SK-N-SH (cell line): ENCODE measurements around the gene MDM1. TPM values are rescaled to one million over a fixed set of nuclear protein-coding genes. Genes with fewer than 3 reads are reported as not detected.

Experiments
- CTCF ChIA-PET: fragments of 300-600, 350-600 bp; formaldehyde crosslinking; extraction: SDS; loops from one replicate; lab custom pipeline; 2021; lab: Yijun Ruan, JAX
- POLR2A ChIA-PET: fragments of 350-600 bp; sonication (Branson Sonifier 250); formaldehyde crosslinking; extraction: SDS; loops from one replicate; lab custom pipeline; 2020; ENCODE audit warnings: antibody characterized with exemption, inconsistent platforms; lab: Yijun Ruan, JAX
- DNase-seq: peaks from one replicate; pipeline ENCODE4 v3.0.0; 2012
- H2AFZ ChIP-seq: fragments of 200-600 bp; sonication (generic); 2 replicates; pipeline ENCODE4 v1.8.1; 2016; ENCODE audit warnings: antibody characterized with exemption, mild to moderate bottlenecking, low read depth
- H3F3A ChIP-seq: fragments of 200-600 bp; sonication (generic); replicated peaks from 2 replicates; pipeline ENCODE3; 2016; ENCODE audit warnings: antibody characterized with exemption, mild to moderate bottlenecking; ENCODE audit not compliant: insufficient read depth
- H3K27ac ChIP-seq, 2 experiments: fragments of 200-500 bp in 1 of 2; fragments of 200-600 bp in 1 of 2; sonication (Bioruptor generic) in 1 of 2; sonication (generic), shearing (Covaris generic) in 1 of 2; 2 replicates each; pipeline versions ENCODE4 v1.5.1 to v1.6.1; 2014 to 2016; ENCODE audit warnings: low read depth in 2 of 2, inconsistent platforms in 1 of 2, low read length in 1 of 2, mild to moderate bottlenecking in 1 of 2, mixed read lengths in 1 of 2
- H3K27me3 ChIP-seq: fragments of 200-600 bp; sonication (generic), shearing (Covaris generic); 2 replicates; pipeline ENCODE4 v1.6.1; 2016; ENCODE audit warnings: mixed run types; ENCODE audit not compliant: insufficient read depth
- H3K36me3 ChIP-seq, 2 experiments: fragments of 200-500 bp in 1 of 2; fragments of 200-600 bp in 1 of 2; sonication (Bioruptor generic) in 1 of 2; sonication (generic) in 1 of 2; replicated peaks in 1 of 2; 2 replicates each; pipeline versions ENCODE3 to v1.5.1; 2014 to 2016; ENCODE audit warnings: low read length in 1 of 2, mild to moderate bottlenecking in 1 of 2; ENCODE audit not compliant: insufficient read depth in 2 of 2, control insufficient read depth in 1 of 2
- H3K4me1 ChIP-seq, 2 experiments: fragments of 200-500 bp in 1 of 2; fragments of 200-600 bp in 1 of 2; sonication (Bioruptor generic) in 1 of 2; sonication (generic), shearing (Covaris generic) in 1 of 2; 2 replicates each; pipeline versions ENCODE4 v1.5.1 to v1.6.1; 2014 to 2016; ENCODE audit warnings: low read depth in 1 of 2, low read length in 1 of 2, mixed run types in 1 of 2; ENCODE audit not compliant: insufficient read depth in 2 of 2, control insufficient read depth in 1 of 2
- H3K4me2 ChIP-seq: fragments of 200-600 bp; sonication (generic), shearing (Covaris generic); 2 replicates; pipeline ENCODE4 v1.6.1; 2017; ENCODE audit warnings: mixed run types
- H3K4me3 ChIP-seq, 2 experiments: fragments of 200-500 bp in 1 of 2; fragments of 200-600 bp in 1 of 2; sonication (Bioruptor generic) in 1 of 2; sonication (generic), shearing (Covaris generic) in 1 of 2; 2 replicates each; pipeline versions ENCODE4 v1.5.1 to v1.8.1; 2014 to 2016; ENCODE audit warnings: low read depth in 2 of 2, inconsistent platforms in 1 of 2, low read length in 1 of 2, mild to moderate bottlenecking in 1 of 2, mixed read lengths in 1 of 2, moderate library complexity in 1 of 2
- H3K79me2 ChIP-seq: fragments of 200-600 bp; sonication (generic); 2 replicates; pipeline ENCODE4 v1.8.1; 2017; ENCODE audit warnings: mild to moderate bottlenecking; ENCODE audit not compliant: insufficient read depth
- H3K9ac ChIP-seq: fragments of 200-600 bp; sonication (generic); 2 replicates; pipeline ENCODE4 v1.6.1; 2017; ENCODE audit warnings: mixed run types
- H3K9me2 ChIP-seq: fragments of 200-600 bp; sonication (generic); 2 replicates; pipeline ENCODE4 v1.6.1; 2017; ENCODE audit warnings: mixed run types
- H3K9me3 ChIP-seq: fragments of 200-600 bp; sonication (generic); 2 replicates; pipeline ENCODE4 v1.6.1; 2017; ENCODE audit warnings: mixed run types, mild to moderate bottlenecking, moderate library complexity
- H4K20me1 ChIP-seq: fragments of 200-600 bp; sonication (generic); 2 replicates; pipeline ENCODE4 v1.6.1; 2017; ENCODE audit warnings: mild to moderate bottlenecking, mixed run types; ENCODE audit not compliant: insufficient read depth
- ELF1 ChIP-seq: IDR thresholded peaks from 2 replicates; pipeline ENCODE4 v1.4.0; 2012
- FOXJ3 ChIP-seq: sonication (generic); formaldehyde crosslinking; IDR thresholded peaks from 2 replicates; pipeline ENCODE4 v1.5.1; 2020; ENCODE audit warnings: mild to moderate bottlenecking, missing genetic modification reagents
- MXI1 ChIP-seq: IDR thresholded peaks from 2 replicates; pipeline ENCODE4 v1.6.1; 2012; ENCODE audit warnings: mild to moderate bottlenecking, low read depth, low read length, improper control_type of control experiment
- NRF1 ChIP-seq: IDR thresholded peaks from 2 replicates; pipeline ENCODE4 v1.6.1; 2012; ENCODE audit warnings: low read depth, mild to moderate bottlenecking, low read length
- RAD21 ChIP-seq: IDR thresholded peaks from 2 replicates; pipeline ENCODE4 v1.6.1; 2012; ENCODE audit warnings: mild to moderate bottlenecking, low read length
- RCOR1 ChIP-seq: fragments of 150-350 bp; IDR thresholded peaks from 2 replicates; pipeline ENCODE4 v1.6.1; 2017; ENCODE audit warnings: antibody characterized with exemption, low read length
- TCF12 ChIP-seq: IDR thresholded peaks from 2 replicates; pipeline ENCODE4 v1.4.0; 2012
- YY1 ChIP-seq: IDR thresholded peaks from 2 replicates; pipeline ENCODE4 v1.4.0; 2012; ENCODE audit warnings: low read depth, mild to moderate bottlenecking
- ZBTB33 ChIP-seq: IDR thresholded peaks from 2 replicates; pipeline ENCODE4 v1.4.0; 2012; ENCODE audit warnings: low read depth, borderline replicate concordance
- WGBS: methylation state at CpG from one replicate; pipeline ENCODE4 v1.1.6; 2017; ENCODE audit warnings: low lambda C conversion rate; 5-methylcytosine and 5-hydroxymethylcytosine counted together
- polyA plus RNA-seq, 3 experiments: library from polyadenylated mRNA; depleted of rRNA; stranded (reverse); fragments of >200 nt; gene quantifications; 2 replicates each; pipeline ENCODE4 v1.2.3, GENCODE V29; 2012
- TF ChIP-seq, protein P1 (sequence below): IDR thresholded peaks from 2 replicates; pipeline ENCODE4; 2012

The MDM1 gene
- polyA plus RNA-seq, 1 of the 3 experiments (the other 2 are of a cell fraction), result 7.4 TPM

- Histone ChIP-seq H3F3A (peaks cover 18% of the 10 kb centered on the region), H3K9ac (no peak overlapping the region), H3K79me2 (no peaks in the 10 kb centered on the region), H2AFZ (no peak overlapping the region), H3K4me3 (no peak overlapping the region), H3K4me1 (peaks cover 0 to 5% of the 10 kb centered on the region in 2 experiments; a peak in 1 of 4 replicates), H3K4me2 (no peak overlapping the region), H3K9me2 (no peaks in the 10 kb centered on the region), H3K36me3 (peaks cover 10 to 54% of the 10 kb centered on the region in 2 experiments), H4K20me1 (no peaks in the 10 kb centered on the region), H3K27ac (no peak overlapping the region; a peak in 1 of 4 replicates), H3K27me3 (no peaks in the 10 kb centered on the region), H3K9me3 (no peaks in the 10 kb centered on the region)
- CTCF ChIA-PET, result no interaction called here
- POLR2A ChIA-PET, result no interaction called here
- no peak for DNase-seq
- TF ChIP-seq FOXJ3 (CRISPR knock-in tag), result no peak
- no peak for TF ChIP-seq RAD21
- TF ChIP-seq YY1, result no peak
- no peak for TF ChIP-seq NRF1
- no peak for TF ChIP-seq MXI1
- WGBS, result 100% methylated on average over 1 of the region's 1 CpG
Measured at GRCh38 chr12:68306564-68306963, 25.6 kb downstream of the MDM1 start.

- TF ChIP-seq ELF1 (no peak), RCOR1 (no peak), ZBTB33 (no peak), TCF12 (no peak)
- TF ChIP-seq, protein P1, sequence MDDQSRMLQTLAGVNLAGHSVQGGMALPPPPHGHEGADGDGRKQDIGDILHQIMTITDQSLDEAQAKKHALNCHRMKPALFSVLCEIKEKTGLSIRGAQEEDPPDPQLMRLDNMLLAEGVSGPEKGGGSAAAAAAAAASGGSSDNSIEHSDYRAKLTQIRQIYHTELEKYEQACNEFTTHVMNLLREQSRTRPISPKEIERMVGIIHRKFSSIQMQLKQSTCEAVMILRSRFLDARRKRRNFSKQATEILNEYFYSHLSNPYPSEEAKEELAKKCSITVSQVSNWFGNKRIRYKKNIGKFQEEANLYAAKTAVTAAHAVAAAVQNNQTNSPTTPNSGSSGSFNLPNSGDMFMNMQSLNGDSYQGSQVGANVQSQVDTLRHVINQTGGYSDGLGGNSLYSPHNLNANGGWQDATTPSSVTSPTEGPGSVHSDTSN, result no peak
Measured at GRCh38 chr12:68305278-68305677, 26.9 kb downstream of the MDM1 start.

More at GRCh38 chr12:68305278-68305677, 26.9 kb downstream of the MDM1 start:
- peaks cover 12 to 63% of the 10 kb centered on the region in 2 experiments for H3K36me3 ChIP-seq
- no peak overlapping the region for H2AFZ ChIP-seq
- peaks cover 0 to 5% of the 10 kb centered on the region in 2 experiments; a peak in 1 of 4 replicates for H3K4me1 ChIP-seq
- no peak for DNase-seq
- ChIA-PET CTCF (interaction anchor here (0.9 kb wide), 1 partner anchor 83 kb away, joined by 3 read pairs; no protein-coding TSS in a partner anchor), POLR2A (no interaction called here)
- no peak overlapping the region for H3K4me3 ChIP-seq
- WGBS, result 83% methylated on average over 3 of the region's 3 CpGs
- no peaks in the 10 kb centered on the region for H3K9me2 ChIP-seq
- peaks cover 11% of the 10 kb centered on the region for H3F3A ChIP-seq
- no peak overlapping the region for H3K9ac ChIP-seq
- H3K79me2 ChIP-seq, result no peaks in the 10 kb centered on the region
- H3K27ac ChIP-seq, result no peak overlapping the region
- no peak overlapping the region for H3K4me2 ChIP-seq
- H3K9me3 ChIP-seq, result no peaks in the 10 kb centered on the region
- H4K20me1 ChIP-seq, result no peaks in the 10 kb centered on the region
- no peaks in the 10 kb centered on the region for H3K27me3 ChIP-seq
